Trophoblast cell (in vitro differentiated cells and primary cell): Measurements from ENCODE around the gene RBP5.
A peak's percentile ranks its signal among the peaks of the same experiment; 100 is the strongest.

Experiments used
- DNase-seq, 2 donors: peaks; one replicate each; pipeline ENCODE4 v3.0.0-alpha.2; 2016
- H2AFZ ChIP-seq: 2 replicates; pipeline ENCODE4 v1.6.1; 2013; ENCODE audit warnings: low read length, moderate library complexity, mild to moderate bottlenecking; ENCODE audit not compliant: insufficient read depth, poor library complexity
- H2AK5ac ChIP-seq: 2 replicates; pipeline ENCODE4 v1.6.1; 2013; ENCODE audit warnings: mild to moderate bottlenecking, low read length
- H2BK120ac ChIP-seq: 2 replicates; pipeline ENCODE4 v1.6.1; 2013; ENCODE audit warnings: low read length, mild to moderate bottlenecking, moderate library complexity; ENCODE audit not compliant: insufficient read depth, poor library complexity
- H2BK12ac ChIP-seq: 2 replicates; pipeline ENCODE4 v1.6.1; 2013; ENCODE audit warnings: mild to moderate bottlenecking, low read length, moderate library complexity
- H2BK5ac ChIP-seq: 2 replicates; pipeline ENCODE4 v1.6.1; 2013; ENCODE audit warnings: low read length, low read depth, moderate library complexity, mild to moderate bottlenecking; ENCODE audit not compliant: poor library complexity
- H3K14ac ChIP-seq: 2 replicates; pipeline ENCODE4 v1.6.1; 2013; ENCODE audit warnings: mild to moderate bottlenecking, low read length
- H3K18ac ChIP-seq: 2 replicates; pipeline ENCODE4 v1.6.1; 2013; ENCODE audit warnings: mild to moderate bottlenecking, low read length
- H3K23ac ChIP-seq: 2 replicates; pipeline ENCODE4 v1.6.1; 2013; ENCODE audit warnings: low read length
- H3K27ac ChIP-seq: 2 replicates; pipeline ENCODE4 v1.5.1; 2013; ENCODE audit warnings: low read depth, mild to moderate bottlenecking, inconsistent platforms, low read length, moderate library complexity
- H3K27me3 ChIP-seq: 2 replicates; pipeline ENCODE4 v1.6.1; 2013; ENCODE audit warnings: inconsistent platforms, mild to moderate bottlenecking, low read length, moderate library complexity; ENCODE audit not compliant: insufficient read depth
- H3K36me3 ChIP-seq, 2 experiments: 1 replicate in 1 of 2; 2 replicates in 1 of 2; pipeline ENCODE4 v1.6.1; 2013; ENCODE audit warnings: low read length in 2 of 2, mild to moderate bottlenecking in 2 of 2, moderate library complexity in 1 of 2; ENCODE audit not compliant: insufficient read depth in 2 of 2, control insufficient read depth in 1 of 2
- H3K4ac ChIP-seq: 2 replicates; pipeline ENCODE4 v1.6.1; 2013; ENCODE audit warnings: low read depth, mild to moderate bottlenecking, low read length, moderate library complexity
- H3K4me1 ChIP-seq, 2 experiments: 1 replicate in 1 of 2; 2 replicates in 1 of 2; pipeline ENCODE4 v1.6.1; 2013; ENCODE audit warnings: low read length in 2 of 2, mild to moderate bottlenecking in 2 of 2, moderate library complexity in 1 of 2; ENCODE audit not compliant: insufficient read depth in 2 of 2, control insufficient read depth in 1 of 2
- H3K4me2 ChIP-seq: 2 replicates; pipeline ENCODE4 v1.6.1; 2013; ENCODE audit warnings: inconsistent platforms, mild to moderate bottlenecking, low read length, moderate library complexity
- H3K4me3 ChIP-seq: 2 replicates; pipeline ENCODE4 v1.5.1; 2013; ENCODE audit warnings: mild to moderate bottlenecking, low read depth, low read length, inconsistent platforms
- H3K79me1 ChIP-seq: one replicate; pipeline ENCODE4 v1.6.1; 2013; ENCODE audit warnings: low read length
- H3K79me2 ChIP-seq: 2 replicates; pipeline ENCODE4 v1.6.1; 2013; ENCODE audit warnings: low read length, mild to moderate bottlenecking; ENCODE audit not compliant: control insufficient read depth, insufficient read depth, poor library complexity
- H3K9ac ChIP-seq: 2 replicates; pipeline ENCODE4 v1.6.1; 2013; ENCODE audit warnings: mild to moderate bottlenecking, low read length
- H3K9me3 ChIP-seq: 2 replicates; pipeline ENCODE4 v1.6.1; 2013; ENCODE audit warnings: low read depth, mild to moderate bottlenecking, control low read depth, inconsistent platforms, low read length; ENCODE audit not compliant: insufficient read depth
- H4K12ac ChIP-seq: 2 replicates; pipeline ENCODE4 v1.6.1; 2013; ENCODE audit warnings: low read depth, mild to moderate bottlenecking, low read length, moderate library complexity
- H4K8ac ChIP-seq: 2 replicates; pipeline ENCODE4 v1.6.1; 2013; ENCODE audit warnings: low read depth, mild to moderate bottlenecking, low read length, moderate library complexity
- H4K91ac ChIP-seq: one replicate; pipeline ENCODE4 v1.6.1; 2013; ENCODE audit warnings: low read depth, mild to moderate bottlenecking, low read length, moderate library complexity
- WGBS: extraction: QIAGEN DNeasy Blood & Tissue Kit; methylation state at CpG from one replicate; pipeline ENCODE4 v1.1.7; 2013; ENCODE audit warnings: missing lambda C conversion rate; ENCODE audit not compliant: insufficient read length, insufficient coverage; ENCODE audit errors: extremely low coverage; 5-methylcytosine and 5-hydroxymethylcytosine counted together

RBP5 gene

GRCh38 chr12:7134396-7135166 is 5.9 kb upstream of the RBP5 start:
- Histone ChIP-seq H4K8ac (no peak overlapping the region), H3K9ac (no peak overlapping the region), H2AFZ (no peak overlapping the region), H3K4ac (no peak overlapping the region), H3K79me1 (no peaks in the 10 kb centered on the region), H4K91ac (no peak overlapping the region), H3K9me3 (no peaks in the 10 kb centered on the region), H3K14ac (no peak overlapping the region), H3K18ac (no peak overlapping the region), H3K36me3 (peaks cover 24 to 32% of the 10 kb centered on the region in 2 experiments), H3K4me3 (no peak overlapping the region), H2BK120ac (no peak overlapping the region), H3K4me2 (no peak overlapping the region), H3K27ac (no peak overlapping the region), H3K23ac (no peak overlapping the region), H2AK5ac (no peak overlapping the region), H3K4me1 (peaks cover 7 to 11% of the 10 kb centered on the region in 2 experiments), H4K12ac (no peak overlapping the region), H3K79me2 (peaks cover 1% of the 10 kb centered on the region), H3K27me3 (no peaks in the 10 kb centered on the region), H2BK5ac (no peak overlapping the region), H2BK12ac (no peak overlapping the region)
- WGBS, result no CpG with 5 or more reads among the region's 12 CpGs
- DNase-seq, result no peak

GRCh38 chr12:7131502-7131866 is 2.8 kb upstream of the RBP5 start:
- Histone ChIP-seq H3K9ac (no peak overlapping the region), H3K14ac (no peak overlapping the region), H2BK12ac (no peak overlapping the region), H2AFZ (no peak overlapping the region), H3K4me3 (no peak overlapping the region), H3K23ac (no peak overlapping the region), H4K8ac (no peak overlapping the region), H3K9me3 (no peaks in the 10 kb centered on the region), H4K12ac (no peak overlapping the region), H3K27ac (no peak overlapping the region), H3K27me3 (no peaks in the 10 kb centered on the region), H2BK5ac (no peak overlapping the region), H3K4ac (no peak overlapping the region), H4K91ac (no peak overlapping the region), H2AK5ac (no peak overlapping the region), H3K4me2 (peak overlapping the region; percentile 82), H3K36me3 (peaks cover 16 to 24% of the 10 kb centered on the region in 2 experiments), H2BK120ac (no peak overlapping the region), H3K4me1 (peaks cover 14 to 19% of the 10 kb centered on the region in 2 experiments), H3K18ac (no peak overlapping the region), H3K79me2 (peaks cover 2% of the 10 kb centered on the region), H3K79me1 (no peaks in the 10 kb centered on the region)
- WGBS, result no CpG with 5 or more reads among the region's 7 CpGs
- peak; percentile 69 to 85 for DNase-seq

GRCh38 chr12:7130701-7131501 is 2.2 kb upstream of the RBP5 start:
- no peak overlapping the region for H3K23ac ChIP-seq
- no peaks in the 10 kb centered on the region for H3K9me3 ChIP-seq
- H3K4me2 ChIP-seq, result peak overlapping the region; percentile 82

GRCh38 chr12:7129872-7130691 is 1.4 kb upstream of the RBP5 start, which contains the start of gene CLSTN3:
Gene CLSTN3 (plus strand): TSS chr12:7130371. CDS start chr12:7130649, 278 bp downstream.
- H3K18ac ChIP-seq, result peak within 1 kb of the TSS; percentile 24
- no CpG with 5 or more reads among the region's 40 CpGs for WGBS
- H3K9me3 ChIP-seq, result no peaks in the 10 kb centered on the region
- H2BK5ac ChIP-seq, result no peak within 1 kb of the TSS
- peak within 1 kb of the TSS; percentile 82 for H3K4me2 ChIP-seq
- no peak within 1 kb of the TSS for H2AK5ac ChIP-seq
- peak within 1 kb of the TSS; percentile 76 for H3K4me3 ChIP-seq
- H3K36me3 ChIP-seq, result peaks cover 3 to 10% of the 10 kb centered on the region in 2 experiments
- DNase-seq, result peak in 1 of 2 donors; percentile 52
- no peak within 1 kb of the TSS for H2BK12ac ChIP-seq
- H4K91ac ChIP-seq, result peak within 1 kb of the TSS; percentile 16
- peak within 1 kb of the TSS; percentile 54 for H3K9ac ChIP-seq
- H4K12ac ChIP-seq, result no peak within 1 kb of the TSS
- H4K8ac ChIP-seq, result peak within 1 kb of the TSS; percentile 78
- peaks cover 2% of the 10 kb centered on the region for H3K79me2 ChIP-seq
- H3K23ac ChIP-seq, result no peak within 1 kb of the TSS
- no peak within 1 kb of the TSS for H3K27ac ChIP-seq
- H3K79me1 ChIP-seq, result no peaks in the 10 kb centered on the region
- H3K4me1 ChIP-seq, result peaks cover 14 to 19% of the 10 kb centered on the region in 2 experiments
- H3K4ac ChIP-seq, result no peak within 1 kb of the TSS
- H2AFZ ChIP-seq, result peak within 1 kb of the TSS; percentile 89
- peak within 1 kb of the TSS; percentile 19 for H3K14ac ChIP-seq
- no peaks in the 10 kb centered on the region for H3K27me3 ChIP-seq
- no peak within 1 kb of the TSS for H2BK120ac ChIP-seq

More at GRCh38 chr12:7130701-7131501, 2.2 kb upstream of the RBP5 start:
- Histone ChIP-seq H2BK12ac (no peak overlapping the region), H3K14ac (peak overlapping the region; percentile 19), H3K36me3 (peaks cover 11 to 19% of the 10 kb centered on the region in 2 experiments), H3K79me2 (peaks cover 2% of the 10 kb centered on the region), H3K9ac (no peak overlapping the region), H3K79me1 (no peaks in the 10 kb centered on the region), H3K4me3 (peak overlapping the region; percentile 76), H3K4ac (no peak overlapping the region), H4K91ac (peak overlapping the region; percentile 16), H3K4me1 (peaks cover 14 to 19% of the 10 kb centered on the region in 2 experiments), H4K12ac (no peak overlapping the region), H4K8ac (peak overlapping the region; percentile 78), H3K27ac (no peak overlapping the region), H2AFZ (no peak overlapping the region), H2AK5ac (no peak overlapping the region), H2BK120ac (no peak overlapping the region), H3K27me3 (no peaks in the 10 kb centered on the region), H2BK5ac (no peak overlapping the region), H3K18ac (peak overlapping the region; percentile 24)
- WGBS, result no CpG with 5 or more reads among the region's 32 CpGs
- peak; percentile 90 to 94 for DNase-seq
